Activated CD4-positive, alpha-beta memory T cell treated with anti-CD3 and anti-CD28 coated beads for 36 hours (primary cell): Measurements from ENCODE around the gene KISS1. TPM values are rescaled to one million over a fixed set of nuclear protein-coding genes. Genes with fewer than 3 reads are reported as not detected.

Source experiments
- CTCF ChIA-PET: fragments of 350-600 bp; sonication (Branson Sonifier 250); formaldehyde crosslinking; loops from one replicate; lab custom pipeline; 2021; ENCODE audit warnings: antibody characterized with exemption, inconsistent platforms; lab: Charles Lee
- POLR2A ChIA-PET: fragments of 350-600 bp; sonication (Branson Sonifier 250); formaldehyde crosslinking; loops from one replicate; lab custom pipeline; 2021; ENCODE audit warnings: antibody characterized with exemption; lab: Charles Lee
- DNase-seq: peaks from one replicate; pipeline ENCODE4 v3.0.0-alpha.2; 2020
- H3K27ac Mint-ChIP-seq: one replicate; pipeline ENCODE4 v1.8.0; 2021; ENCODE audit warnings: mixed read lengths
- H3K27me3 Mint-ChIP-seq: one replicate; pipeline ENCODE4 v1.8.0; 2021; ENCODE audit warnings: mixed read lengths
- H3K36me3 Mint-ChIP-seq: one replicate; pipeline ENCODE4 v1.8.0; 2021; ENCODE audit warnings: mixed read lengths
- H3K4me1 Mint-ChIP-seq: one replicate; pipeline ENCODE4 v1.8.0; 2021; ENCODE audit warnings: low read depth, mixed read lengths
- H3K4me3 Mint-ChIP-seq: one replicate; pipeline ENCODE4 v1.8.0; 2021; ENCODE audit warnings: mild to moderate bottlenecking, mixed read lengths
- H3K9me3 Mint-ChIP-seq: one replicate; pipeline ENCODE4 v1.8.0; 2021; ENCODE audit warnings: mixed read lengths
- intact Hi-C: fragments of 100-400 bp; cut with micrococcal nuclease; formaldehyde crosslinking; loops from one replicate; pipeline ENCODE4 v1.15.1; 2023
- total RNA-seq, 2 experiments: library from RNA; stranded (reverse); gene quantifications; one replicate each; pipeline ENCODE4 v1.2.3, GENCODE V29; 2021

Gene KISS1
- total RNA-seq, 2 experiments from 2014 or later, result not detected

DNA sequence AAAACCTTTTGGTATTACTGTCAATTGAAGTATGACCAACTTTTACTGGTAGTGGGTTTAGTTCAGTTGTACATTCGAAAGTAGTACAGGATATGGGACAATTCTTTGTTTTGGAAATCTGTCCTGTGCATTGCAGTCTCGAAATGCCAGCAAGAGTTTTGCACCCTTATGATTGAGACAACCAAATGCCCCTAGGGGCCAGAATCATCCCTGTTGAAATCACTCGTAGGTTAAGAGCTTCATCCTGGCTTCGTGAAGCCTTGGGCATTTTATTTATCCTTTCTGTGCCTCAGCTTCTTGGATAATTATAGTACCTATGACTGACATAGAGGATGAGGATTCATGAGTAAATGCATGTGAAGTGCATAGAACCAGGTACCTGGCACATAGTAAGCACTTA, 19.9 kb upstream of the KISS1 start:
- CTCF ChIA-PET, result interaction anchor here (1.1 to 2.4 kb wide), 3 partner anchors 10 to 147 kb away, joined by 3 to 20 read pairs (median 5); no protein-coding TSS in a partner anchor
- Mint-ChIP-seq H3K27ac (no peak overlapping the region), H3K4me1 (peaks cover 3% of the 10 kb centered on the region), H3K9me3 (no peaks in the 10 kb centered on the region), H3K4me3 (no peak overlapping the region), H3K36me3 (no peaks in the 10 kb centered on the region), H3K27me3 (peaks cover 2% of the 10 kb centered on the region)
- no peak for DNase-seq
- intact Hi-C loops, result no loop called here
- POLR2A ChIA-PET, result no interaction called here

DNA sequence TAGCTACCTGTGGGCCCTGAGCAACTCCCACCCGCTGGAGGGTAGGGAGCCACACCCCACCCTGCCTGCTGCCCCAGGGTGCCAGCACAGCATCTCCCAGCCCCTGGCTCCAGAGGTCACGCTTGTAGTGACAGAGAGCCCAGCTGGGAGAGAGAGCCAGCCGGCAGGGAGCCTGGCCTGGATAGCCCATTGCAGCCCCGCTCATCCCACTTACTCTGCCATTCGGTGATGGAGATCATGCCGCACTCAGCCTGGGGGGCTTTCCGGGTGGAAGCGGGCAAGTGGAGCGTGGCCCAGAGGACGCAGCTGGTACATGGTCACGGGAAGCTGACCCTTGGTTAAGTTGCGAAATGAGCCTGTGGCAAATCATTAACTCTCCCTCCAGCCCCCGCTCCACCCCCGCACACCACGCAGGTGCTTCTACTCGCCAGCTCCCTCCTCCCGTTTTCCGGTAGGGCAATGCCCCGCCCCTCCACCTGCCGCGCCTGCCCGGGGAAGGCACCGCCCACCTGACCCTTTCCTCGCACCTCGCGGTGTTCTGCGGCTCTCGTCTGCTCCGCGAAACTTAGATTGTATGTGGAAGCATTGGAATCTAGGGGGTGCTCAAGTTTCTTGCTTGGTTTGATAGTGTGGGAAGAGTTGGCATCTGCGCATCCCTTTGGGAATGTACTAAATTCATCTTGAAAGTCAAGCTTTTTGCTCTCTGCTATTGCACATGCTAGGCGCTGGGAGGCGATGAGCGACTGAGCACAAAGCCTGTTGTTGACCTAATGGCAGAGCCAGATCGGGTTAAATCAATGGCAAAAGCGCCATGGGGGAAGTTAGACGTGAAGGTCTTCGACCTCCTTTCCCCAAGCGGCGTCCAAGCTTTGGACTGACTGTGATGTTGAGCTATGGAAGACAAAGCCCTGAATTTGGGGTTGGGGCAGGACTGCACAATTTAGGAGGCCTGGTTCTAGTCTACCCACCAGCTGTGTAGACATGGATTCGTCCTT, 17.7 kb upstream of the KISS1 start, which contains the start of gene GOLT1A:
Gene GOLT1A, minus strand, starts transcription at position 321 of the 995 bp plus-strand sequence. Its CDS starts 82 bp downstream, at position 239.
- ChIA-PET POLR2A (no interaction called here), CTCF (interaction anchor here (1.0 to 1.8 kb wide), 11 partner anchors 45 to 184 kb away, joined by 3 to 20 read pairs (median 4); partner anchors contain the start of gene ETNK2)
- intact Hi-C loops, result loop anchor here (5.0 kb wide), 1 partner anchor 288 kb away; no protein-coding TSS in a partner anchor
- DNase-seq, result peak; percentile 68
- Mint-ChIP-seq H3K27me3 (peaks cover 4% of the 10 kb centered on the region), H3K4me1 (peaks cover 3% of the 10 kb centered on the region), H3K9me3 (no peaks in the 10 kb centered on the region), H3K4me3 (peak within 1 kb of the TSS; percentile 40), H3K36me3 (no peaks in the 10 kb centered on the region), H3K27ac (no peak within 1 kb of the TSS)

DNA sequence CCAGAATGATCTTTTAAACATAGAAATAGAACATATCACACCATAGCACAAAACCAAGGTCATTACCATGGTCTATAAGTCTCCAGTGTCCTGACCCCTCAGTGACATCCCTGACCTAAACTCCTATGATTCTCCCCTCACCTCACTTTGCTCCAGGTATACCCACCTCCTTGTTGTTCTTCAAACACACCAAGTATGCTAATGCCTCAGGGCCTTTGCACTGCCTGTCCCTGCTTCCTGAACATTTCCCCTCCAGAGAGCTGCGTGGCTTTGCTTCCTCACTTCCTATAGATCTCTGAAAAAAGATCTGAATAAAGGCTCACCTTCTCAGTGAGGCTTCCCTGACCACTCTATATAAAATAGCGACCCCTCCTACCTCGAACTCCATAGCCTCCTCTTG, 16.4 kb upstream of the KISS1 start:
- Mint-ChIP-seq H3K4me1 (peaks cover 3% of the 10 kb centered on the region), H3K27me3 (peaks cover 5% of the 10 kb centered on the region), H3K9me3 (no peaks in the 10 kb centered on the region), H3K27ac (no peak overlapping the region), H3K36me3 (no peaks in the 10 kb centered on the region), H3K4me3 (no peak overlapping the region)
- DNase-seq, result no peak
- intact Hi-C loops, result loop anchor here (5.0 kb wide), 1 partner anchor 290 kb away; no protein-coding TSS in a partner anchor
- POLR2A ChIA-PET, result no interaction called here
- CTCF ChIA-PET, result no interaction called here

DNA sequence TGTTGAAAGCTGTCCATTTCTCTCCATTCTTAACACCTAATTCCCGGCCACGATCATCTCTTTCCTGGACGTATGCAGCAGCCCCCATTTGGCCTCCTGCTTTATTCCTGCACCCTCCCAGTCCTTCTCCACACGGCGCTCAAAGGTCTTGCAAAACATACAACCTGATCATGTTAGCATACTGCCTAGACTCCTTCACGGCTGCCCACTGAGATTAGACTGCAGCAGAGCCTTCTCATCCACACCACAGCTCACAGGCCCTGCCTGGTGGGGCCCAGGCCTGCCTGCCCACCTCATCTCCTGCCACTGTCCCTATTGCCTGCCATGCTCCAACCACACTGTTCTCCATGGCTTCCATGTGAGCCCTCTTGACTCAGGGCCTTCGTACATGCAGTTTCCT, 14.8 kb upstream of the KISS1 start:
- Mint-ChIP-seq H3K27ac (no peak overlapping the region), H3K9me3 (no peaks in the 10 kb centered on the region), H3K27me3 (peaks cover 17% of the 10 kb centered on the region), H3K4me3 (no peak overlapping the region), H3K36me3 (no peaks in the 10 kb centered on the region), H3K4me1 (peaks cover 8% of the 10 kb centered on the region)
- ChIA-PET CTCF (interaction anchor here (1.1 to 2.7 kb wide), 3 partner anchors 48 to 152 kb away, joined by 3 to 13 read pairs (median 10); no protein-coding TSS in a partner anchor), POLR2A (no interaction called here)
- intact Hi-C loops, result loop anchor here (5.0 kb wide), 1 partner anchor 291 kb away; no protein-coding TSS in a partner anchor
- no peak for DNase-seq

DNA sequence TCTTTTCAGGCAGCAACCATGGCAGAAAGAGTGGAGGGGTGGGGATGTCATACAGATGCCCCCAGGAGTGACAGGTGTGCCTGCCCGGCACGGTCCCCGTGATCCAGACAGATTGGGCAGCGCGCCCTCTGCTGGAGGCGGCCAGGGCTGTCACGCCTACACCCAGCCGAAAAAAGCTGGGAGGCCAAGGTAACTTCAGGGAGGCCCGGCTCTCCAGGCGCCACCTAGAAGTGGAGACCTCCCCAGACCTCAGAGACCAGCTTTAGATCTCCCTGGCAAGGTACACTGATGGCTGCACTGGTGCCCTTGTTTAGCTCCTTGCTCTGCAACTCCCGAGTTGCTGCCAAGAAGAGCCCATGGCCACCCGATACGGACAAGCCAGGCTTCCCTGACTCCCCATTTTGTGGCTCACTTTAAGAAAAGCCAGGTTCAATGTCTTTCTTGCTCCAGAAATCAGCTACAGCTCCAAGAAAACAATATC, 10.9 kb upstream of the KISS1 start:
- H3K9me3 Mint-ChIP-seq, result no peaks in the 10 kb centered on the region

DNA sequence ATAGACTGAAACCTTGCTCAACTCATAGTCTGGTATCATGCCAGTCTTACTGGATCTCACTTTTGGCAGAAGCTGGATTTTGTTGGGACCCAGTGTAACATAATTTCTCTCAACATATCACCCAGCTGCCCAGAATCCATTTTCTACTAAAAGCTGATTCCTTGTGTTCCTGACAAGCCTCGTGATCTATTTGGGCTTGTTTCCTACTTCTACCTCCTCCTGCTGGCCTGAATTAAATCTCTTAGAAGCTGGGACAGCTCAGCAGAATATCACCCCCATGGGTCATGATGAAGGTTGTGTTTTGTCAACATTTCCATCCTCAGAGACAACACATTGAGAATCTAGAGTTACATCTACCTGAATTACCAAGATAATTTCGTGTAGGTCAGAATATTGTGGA, 9.8 kb upstream of the KISS1 start:
- CTCF ChIA-PET, result interaction anchor here (0.7 to 3.3 kb wide), 25 partner anchors 8 to 347 kb away, joined by 3 to 70 read pairs (median 4); partner anchors contain the start of gene REN
- intact Hi-C loops, result loop anchor here (2.0 to 5.0 kb wide), 2 partner anchors 157 to 344 kb away; partner anchors contain the start of gene SNRPE
- Mint-ChIP-seq H3K4me3 (no peak overlapping the region), H3K36me3 (no peaks in the 10 kb centered on the region), H3K27ac (no peak overlapping the region), H3K9me3 (no peaks in the 10 kb centered on the region), H3K4me1 (peaks cover 5% of the 10 kb centered on the region), H3K27me3 (peaks cover 32% of the 10 kb centered on the region)
- no peak for DNase-seq
- POLR2A ChIA-PET, result no interaction called here

More for the DNA sequence above, 10.9 kb upstream of the KISS1 start:
- H3K4me3 Mint-ChIP-seq, result no peak overlapping the region
- peaks cover 5% of the 10 kb centered on the region for H3K4me1 Mint-ChIP-seq
- intact Hi-C loops, result loop anchor here (1.0 to 5.0 kb wide), 3 partner anchors 45 to 345 kb away; partner anchors contain the start of gene SNRPE
- peaks cover 32% of the 10 kb centered on the region for H3K27me3 Mint-ChIP-seq
- ChIA-PET POLR2A (no interaction called here), CTCF (interaction anchor here (0.6 to 3.3 kb wide), 40 partner anchors 9 to 1393 kb away, joined by 3 to 70 read pairs (median 4); partner anchors contain the start of genes ETNK2, KISS1 and REN)
- DNase-seq, result peak; percentile 81
- H3K27ac Mint-ChIP-seq, result no peak overlapping the region
- H3K36me3 Mint-ChIP-seq, result no peaks in the 10 kb centered on the region

DNA sequence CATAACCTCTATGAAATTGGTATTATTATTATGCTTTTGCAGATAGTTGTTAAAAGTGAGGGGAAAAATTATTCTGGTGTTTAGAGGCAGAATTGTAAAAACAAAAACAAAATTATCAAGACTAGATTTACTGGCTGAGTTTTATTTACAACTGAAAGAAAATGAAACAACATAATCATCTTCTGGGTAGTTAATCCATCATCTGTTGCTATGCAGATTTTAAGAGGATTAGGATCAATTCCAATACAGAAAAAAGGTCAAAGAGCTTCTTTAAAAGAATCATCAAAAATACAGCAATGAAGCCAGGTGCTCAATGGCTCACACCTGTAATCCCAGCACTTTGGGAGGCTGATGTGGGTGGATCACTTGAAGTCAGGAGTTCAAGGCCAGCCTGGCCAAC, 9.2 kb upstream of the KISS1 start:
- no peaks in the 10 kb centered on the region for H3K36me3 Mint-ChIP-seq
- peaks cover 32% of the 10 kb centered on the region for H3K27me3 Mint-ChIP-seq
- peaks cover 5% of the 10 kb centered on the region for H3K4me1 Mint-ChIP-seq
- DNase-seq, result no peak
- intact Hi-C loops, result loop anchor here (5.0 kb wide), 1 partner anchor 343 kb away; the partner anchor contains the start of gene SNRPE
- ChIA-PET POLR2A (no interaction called here), CTCF (interaction anchor here (0.8 to 3.3 kb wide), 17 partner anchors 8 to 193 kb away, joined by 3 to 70 read pairs (median 6); partner anchors contain the start of gene REN)
- H3K27ac Mint-ChIP-seq, result no peak overlapping the region
- H3K4me3 Mint-ChIP-seq, result no peak overlapping the region
- no peaks in the 10 kb centered on the region for H3K9me3 Mint-ChIP-seq

DNA sequence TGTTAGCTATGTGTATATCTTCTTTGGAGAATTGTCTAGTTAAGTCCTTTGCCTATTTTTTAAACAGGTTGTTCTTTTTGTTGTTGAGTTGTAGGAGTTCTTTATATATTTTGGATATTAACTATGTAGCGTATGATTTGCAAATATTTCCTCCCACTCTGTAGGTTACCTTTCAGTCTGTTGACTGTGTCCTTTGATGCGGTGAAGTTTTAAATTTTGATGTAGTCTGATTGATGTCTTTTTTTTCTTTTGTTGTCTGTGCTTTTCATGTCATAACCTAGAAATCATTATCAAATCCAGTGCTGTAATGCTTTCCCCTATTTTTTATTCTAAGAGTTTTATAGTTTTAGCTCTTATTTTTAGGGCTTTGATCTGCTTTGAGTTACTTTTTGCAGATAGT, 8.7 kb upstream of the KISS1 start:
- Mint-ChIP-seq H3K27ac (no peak overlapping the region), H3K4me1 (peaks cover 5% of the 10 kb centered on the region), H3K36me3 (no peaks in the 10 kb centered on the region), H3K27me3 (peaks cover 31% of the 10 kb centered on the region), H3K4me3 (no peak overlapping the region), H3K9me3 (no peaks in the 10 kb centered on the region)
- ChIA-PET CTCF (interaction anchor here (1.4 to 3.3 kb wide), 6 partner anchors 12 to 158 kb away, joined by 3 to 70 read pairs (median 32); partner anchors contain the start of gene REN), POLR2A (no interaction called here)
- no peak for DNase-seq
- intact Hi-C loops, result loop anchor here (5.0 kb wide), 1 partner anchor 343 kb away; the partner anchor contains the start of gene SNRPE

DNA sequence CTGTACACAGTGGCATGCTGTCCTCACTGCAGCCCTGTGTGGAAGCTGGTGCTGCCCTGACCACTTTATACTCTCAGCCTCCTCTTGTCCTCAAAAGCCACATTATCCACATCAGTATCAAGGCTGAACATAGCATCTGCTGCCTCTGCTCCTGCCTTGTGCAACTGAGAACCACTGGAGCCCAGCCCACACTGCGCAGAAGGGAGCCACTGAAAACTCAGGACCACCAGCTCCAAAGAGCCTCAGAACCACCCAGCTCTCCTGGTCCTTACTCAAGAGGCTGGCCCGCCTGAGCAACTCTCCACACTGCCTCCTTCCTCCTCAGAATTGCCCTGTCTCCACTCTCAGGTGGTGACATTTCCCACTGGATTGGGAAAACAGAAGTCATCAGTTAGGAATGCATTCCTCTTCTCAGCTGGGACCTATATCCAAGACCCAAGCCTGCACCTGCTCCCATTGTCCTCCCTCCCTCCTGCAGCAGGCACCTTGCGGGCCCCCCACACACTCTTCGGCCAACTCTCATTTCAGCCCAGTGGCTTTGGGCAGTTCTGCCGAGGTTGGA, 7.0 kb upstream of the KISS1 start:
- Mint-ChIP-seq H3K27ac (no peak overlapping the region), H3K36me3 (no peaks in the 10 kb centered on the region), H3K4me3 (no peak overlapping the region), H3K27me3 (peaks cover 29% of the 10 kb centered on the region), H3K9me3 (no peaks in the 10 kb centered on the region), H3K4me1 (peaks cover 5% of the 10 kb centered on the region)
- intact Hi-C loops, result no loop called here
- DNase-seq, result no peak
- ChIA-PET CTCF (interaction anchor here (1.2 kb wide), 1 partner anchor 41 kb away, joined by 4 read pairs; no protein-coding TSS in a partner anchor), POLR2A (no interaction called here)

DNA sequence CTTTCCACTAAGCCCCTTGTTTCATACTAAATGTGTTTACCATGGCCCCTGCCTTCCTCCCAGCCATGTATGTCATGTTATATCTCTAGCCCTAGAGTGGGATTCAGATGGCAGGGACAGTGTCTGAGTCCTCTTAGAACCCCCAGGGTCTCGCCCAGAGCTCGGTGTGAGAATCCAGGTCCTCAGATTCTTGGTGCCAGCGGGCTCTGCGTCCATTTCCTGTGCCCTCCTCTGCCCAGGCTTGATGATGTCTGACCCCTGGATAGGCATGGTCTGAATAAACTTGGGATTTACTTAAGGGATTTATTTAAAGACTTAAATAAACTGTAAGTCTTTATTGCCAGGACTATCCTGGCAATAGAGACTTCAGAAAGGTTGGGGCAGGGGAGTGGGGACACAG, 6.2 kb upstream of the KISS1 start:
- Mint-ChIP-seq H3K4me3 (no peak overlapping the region), H3K9me3 (no peaks in the 10 kb centered on the region), H3K4me1 (peaks cover 5% of the 10 kb centered on the region), H3K36me3 (no peaks in the 10 kb centered on the region), H3K27ac (no peak overlapping the region), H3K27me3 (peaks cover 27% of the 10 kb centered on the region)
- intact Hi-C loops, result no loop called here
- ChIA-PET POLR2A (no interaction called here), CTCF (no interaction called here)
- DNase-seq, result no peak

DNA sequence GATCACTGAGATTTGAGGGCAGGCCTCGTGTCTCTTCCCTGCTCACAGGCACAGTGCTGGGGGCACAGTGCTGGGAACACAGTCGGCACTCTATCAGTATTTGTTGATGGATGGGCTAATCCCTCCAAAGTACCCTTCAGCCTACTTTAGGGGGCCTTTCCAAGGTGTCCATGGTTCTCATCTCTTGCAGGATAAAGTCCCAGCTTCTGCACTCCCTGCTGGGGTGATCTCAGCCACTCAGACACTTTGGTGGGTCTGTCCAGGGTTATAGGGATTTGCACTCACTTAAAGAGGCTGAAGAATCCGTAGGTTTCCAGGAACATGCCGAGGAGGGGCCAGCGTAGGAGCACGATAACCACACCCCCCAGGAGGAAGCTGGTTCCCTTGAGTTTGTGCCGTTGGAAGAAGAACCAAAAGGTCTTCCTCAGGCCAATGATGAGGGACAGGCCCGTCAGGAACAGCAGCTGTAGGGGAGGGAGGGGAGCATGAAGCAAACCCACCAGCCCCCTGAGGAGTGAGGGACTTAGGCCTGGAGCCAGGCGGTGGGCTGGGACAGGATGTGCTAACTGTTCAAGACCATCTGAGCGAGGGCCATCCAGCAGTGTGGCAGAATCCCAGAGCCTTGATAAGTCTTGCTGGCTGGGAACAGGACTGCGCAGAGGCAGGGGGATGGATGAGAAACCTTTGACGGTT, 5.2 kb upstream of the KISS1 start:
- Mint-ChIP-seq H3K27me3 (peaks cover 21% of the 10 kb centered on the region), H3K27ac (no peak overlapping the region), H3K4me1 (no peaks in the 10 kb centered on the region), H3K4me3 (no peak overlapping the region), H3K9me3 (no peaks in the 10 kb centered on the region), H3K36me3 (no peaks in the 10 kb centered on the region)
- ChIA-PET POLR2A (no interaction called here), CTCF (interaction anchor here (1.5 kb wide), 1 partner anchor 39 kb away, joined by 3 read pairs; no protein-coding TSS in a partner anchor)
- DNase-seq, result no peak
- intact Hi-C loops, result no loop called here
